Measurements from ENCODE around the gene NF1. TPM values are rescaled to one million over a fixed set of nuclear protein-coding genes. Genes with fewer than 3 reads are reported as not detected.
"Not testable (repeated sequence)": the region's sequence is repeated elsewhere in the genome, so short reads cannot be mapped to it uniquely, and the experiment has no call there.

NF1 gene
- total RNA-seq, 3 donors from 2014 or later, result 61.6 to 129 (median 97.7) TPM

DNA sequence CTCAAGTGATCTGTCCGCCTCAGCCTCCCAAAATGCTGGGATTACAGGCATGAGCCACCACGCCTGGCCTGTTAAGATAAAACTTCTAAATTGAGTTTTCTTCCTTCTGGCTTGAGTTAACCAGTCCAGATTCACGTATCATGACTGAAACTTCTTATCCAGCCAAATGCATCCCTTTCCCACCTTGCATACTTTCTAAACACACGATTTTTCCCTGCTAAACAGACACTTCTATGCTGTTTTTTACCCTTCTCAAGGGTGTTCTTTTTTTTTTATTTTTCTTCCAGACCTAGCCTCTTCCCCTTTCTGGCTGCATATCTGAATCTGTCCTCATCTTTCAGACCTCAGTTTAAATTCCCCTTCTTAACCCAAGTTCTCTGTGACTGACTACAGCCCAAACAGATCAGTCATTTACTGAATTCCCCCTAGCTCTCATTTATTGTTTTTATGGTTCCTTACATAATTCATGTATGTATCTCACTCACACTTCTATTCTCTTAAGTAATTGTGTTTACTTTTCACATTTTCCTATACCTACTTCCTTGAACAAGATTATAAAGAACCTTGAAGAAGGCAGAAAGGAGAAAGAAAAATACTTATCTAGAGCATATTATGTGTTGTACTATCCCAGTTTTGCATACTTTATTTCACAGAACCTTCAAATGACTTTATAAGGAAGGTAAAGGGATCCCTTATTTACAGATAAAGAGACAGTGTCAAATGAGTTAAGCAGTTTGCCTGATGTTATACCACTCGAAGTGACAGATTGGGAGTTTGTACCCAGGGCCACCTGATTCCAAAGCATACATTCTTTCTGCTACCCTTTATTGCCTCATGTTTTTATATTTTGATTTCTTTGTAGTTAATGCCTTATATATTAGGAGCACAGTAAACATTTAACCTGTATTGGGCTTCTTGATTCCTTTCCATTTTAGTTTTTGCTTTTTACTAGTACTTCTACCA lies 213.9 kb downstream of the NF1 start:
- Histone ChIP-seq H3K27me3 (no peaks in the 10 kb centered on the region), H3K9me3 (no peaks in the 10 kb centered on the region), H3K36me3 (no peaks in the 10 kb centered on the region), H3K27ac (no peak overlapping the region), H3K4me1 (no peaks in the 10 kb centered on the region), H3K4me3 (no peak overlapping the region)
- TF ChIP-seq, protein P1, sequence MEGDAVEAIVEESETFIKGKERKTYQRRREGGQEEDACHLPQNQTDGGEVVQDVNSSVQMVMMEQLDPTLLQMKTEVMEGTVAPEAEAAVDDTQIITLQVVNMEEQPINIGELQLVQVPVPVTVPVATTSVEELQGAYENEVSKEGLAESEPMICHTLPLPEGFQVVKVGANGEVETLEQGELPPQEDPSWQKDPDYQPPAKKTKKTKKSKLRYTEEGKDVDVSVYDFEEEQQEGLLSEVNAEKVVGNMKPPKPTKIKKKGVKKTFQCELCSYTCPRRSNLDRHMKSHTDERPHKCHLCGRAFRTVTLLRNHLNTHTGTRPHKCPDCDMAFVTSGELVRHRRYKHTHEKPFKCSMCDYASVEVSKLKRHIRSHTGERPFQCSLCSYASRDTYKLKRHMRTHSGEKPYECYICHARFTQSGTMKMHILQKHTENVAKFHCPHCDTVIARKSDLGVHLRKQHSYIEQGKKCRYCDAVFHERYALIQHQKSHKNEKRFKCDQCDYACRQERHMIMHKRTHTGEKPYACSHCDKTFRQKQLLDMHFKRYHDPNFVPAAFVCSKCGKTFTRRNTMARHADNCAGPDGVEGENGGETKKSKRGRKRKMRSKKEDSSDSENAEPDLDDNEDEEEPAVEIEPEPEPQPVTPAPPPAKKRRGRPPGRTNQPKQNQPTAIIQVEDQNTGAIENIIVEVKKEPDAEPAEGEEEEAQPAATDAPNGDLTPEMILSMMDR (IDR thresholded peaks at IDR 0.05), result no peak
- TF ChIP-seq POLR2A (IDR thresholded peaks at IDR 0.05) (no peak), POLR2AphosphoS5 (IDR thresholded peaks at IDR 0.05) (no peak)
- intact Hi-C loops (cut with DNase I; ENCODE audit: low total_unique reads), result no loop called here
- no peak for DNase-seq (ENCODE audit: low spot score in 2 of 2)

DNA sequence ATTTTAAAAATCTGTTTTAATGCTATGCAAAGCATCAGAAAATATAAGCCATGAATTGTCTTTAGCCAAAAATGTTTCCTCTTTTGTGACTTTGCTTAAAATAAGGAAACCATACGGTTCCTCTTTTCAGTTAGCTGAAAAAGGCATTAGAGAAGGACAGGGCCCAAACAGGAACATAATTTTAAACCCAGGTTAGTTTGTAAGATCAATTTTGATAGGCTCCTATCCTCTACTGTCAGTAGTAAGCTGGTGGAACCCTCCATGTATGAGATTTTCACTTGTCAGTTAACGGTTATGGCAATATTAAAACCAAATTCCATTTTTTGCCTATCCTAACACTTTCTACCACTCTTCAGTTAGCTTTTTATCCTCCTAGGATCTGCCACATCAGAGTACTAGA lies 214.8 kb downstream of the NF1 start:
- intact Hi-C loops (cut with DNase I; ENCODE audit: low total_unique reads), result no loop called here
- H3K4me1 ChIP-seq, result no peaks in the 10 kb centered on the region
- H3K9me3 ChIP-seq, result no peaks in the 10 kb centered on the region
- H3K36me3 ChIP-seq, result no peaks in the 10 kb centered on the region
- H3K27ac ChIP-seq, result no peak overlapping the region
- H3K27me3 ChIP-seq, result no peaks in the 10 kb centered on the region
- TF ChIP-seq POLR2AphosphoS5 (IDR thresholded peaks at IDR 0.05), result no peak
- TF ChIP-seq POLR2A (IDR thresholded peaks at IDR 0.05), result no peak
- TF ChIP-seq, protein P1 (IDR thresholded peaks at IDR 0.05), result no peak
- H3K4me3 ChIP-seq, result no peak overlapping the region
- DNase-seq (ENCODE audit: low spot score in 2 of 2), result no peak

DNA sequence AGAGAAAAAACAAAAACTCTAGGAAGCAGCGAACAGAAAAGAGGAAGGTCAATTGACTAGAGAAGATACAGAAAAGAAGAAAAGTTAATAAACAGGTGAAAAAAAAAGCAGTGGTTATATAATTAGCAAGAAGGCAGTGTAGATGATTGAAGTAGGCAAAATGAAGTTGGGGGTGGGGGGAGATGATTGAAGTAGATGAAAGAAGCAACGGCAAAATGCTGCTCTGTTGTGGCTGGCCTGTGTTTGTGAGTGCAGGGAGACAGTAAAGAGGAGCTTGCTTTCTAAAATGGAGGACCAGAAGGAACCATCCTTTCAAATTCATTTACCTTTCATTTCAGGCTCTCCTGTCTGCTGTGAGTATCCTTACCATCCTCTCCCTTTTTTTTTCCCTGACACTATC lies 215.5 kb downstream of the NF1 start:
- no peak for DNase-seq (ENCODE audit: low spot score in 2 of 2)
- Histone ChIP-seq H3K27ac (no peak overlapping the region), H3K9me3 (no peaks in the 10 kb centered on the region), H3K36me3 (no peaks in the 10 kb centered on the region), H3K4me3 (no peak overlapping the region), H3K4me1 (no peaks in the 10 kb centered on the region), H3K27me3 (no peaks in the 10 kb centered on the region)
- intact Hi-C loops (cut with DNase I; ENCODE audit: low total_unique reads), result no loop called here
- TF ChIP-seq POLR2AphosphoS5 (IDR thresholded peaks at IDR 0.05), result no peak
- TF ChIP-seq, protein P1 (IDR thresholded peaks at IDR 0.05), result no peak
- TF ChIP-seq POLR2A (IDR thresholded peaks at IDR 0.05), result no peak

DNA sequence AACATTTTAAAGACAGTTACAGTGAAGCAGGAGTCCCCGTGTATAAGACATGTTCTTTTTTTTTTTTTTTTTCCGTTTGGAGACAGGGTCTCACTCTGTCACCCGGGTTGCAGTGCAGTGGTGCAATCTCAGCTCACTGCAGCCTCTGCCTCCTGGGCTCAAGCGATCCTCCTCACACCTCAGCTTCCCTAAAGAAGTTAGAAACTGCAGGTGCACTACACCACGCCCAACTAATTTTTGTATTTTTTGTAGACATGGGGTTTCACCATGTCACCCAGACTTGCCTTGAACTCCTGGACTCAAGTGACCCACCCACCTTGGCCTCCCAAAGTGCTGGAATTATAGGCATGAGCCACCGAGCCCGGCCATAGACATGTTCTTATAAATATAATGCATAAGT lies 216.1 kb downstream of the NF1 start:
- Histone ChIP-seq H3K27ac (no peak overlapping the region), H3K4me1 (no peaks in the 10 kb centered on the region), H3K9me3 (no peaks in the 10 kb centered on the region), H3K27me3 (no peaks in the 10 kb centered on the region), H3K36me3 (no peaks in the 10 kb centered on the region), H3K4me3 (peak overlapping the region in 1 of 3 donors; percentile 31)
- intact Hi-C loops (cut with DNase I; ENCODE audit: low total_unique reads), result no loop called here
- DNase-seq (ENCODE audit: low spot score in 2 of 2), result no peak
- TF ChIP-seq POLR2AphosphoS5 (IDR thresholded peaks at IDR 0.05) (no peak), POLR2A (IDR thresholded peaks at IDR 0.05) (no peak)
- TF ChIP-seq, protein P1 (IDR thresholded peaks at IDR 0.05), result no peak

DNA sequence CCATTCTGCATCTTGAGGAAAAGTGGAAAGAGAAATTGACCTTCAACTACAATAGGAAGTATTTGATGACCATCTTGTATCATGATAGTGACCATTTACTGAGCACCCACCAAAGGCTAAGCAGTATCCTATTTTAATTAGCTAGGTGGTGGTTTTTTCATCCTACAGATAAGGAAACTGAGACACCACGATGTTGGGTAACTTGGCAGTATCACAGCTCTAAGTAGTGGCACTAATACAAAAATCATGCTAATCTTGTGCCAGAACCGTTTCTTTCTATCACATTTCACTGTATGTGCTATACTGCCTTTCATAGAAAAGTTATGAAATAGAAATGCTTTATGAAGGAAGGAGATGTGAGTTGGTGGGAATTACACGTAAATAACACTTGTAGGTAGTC lies 216.7 kb downstream of the NF1 start:
- H3K27ac ChIP-seq, result no peak overlapping the region
- DNase-seq (ENCODE audit: low spot score in 2 of 2), result no peak
- TF ChIP-seq POLR2AphosphoS5 (IDR thresholded peaks at IDR 0.05), result no peak
- no peaks in the 10 kb centered on the region for H3K27me3 ChIP-seq
- no peaks in the 10 kb centered on the region for H3K4me1 ChIP-seq
- no peaks in the 10 kb centered on the region for H3K36me3 ChIP-seq
- peak overlapping the region in 2 of 3 donors; percentile 4 to 31 for H3K4me3 ChIP-seq
- H3K9me3 ChIP-seq, result no peaks in the 10 kb centered on the region
- intact Hi-C loops (cut with DNase I; ENCODE audit: low total_unique reads), result no loop called here

DNA sequence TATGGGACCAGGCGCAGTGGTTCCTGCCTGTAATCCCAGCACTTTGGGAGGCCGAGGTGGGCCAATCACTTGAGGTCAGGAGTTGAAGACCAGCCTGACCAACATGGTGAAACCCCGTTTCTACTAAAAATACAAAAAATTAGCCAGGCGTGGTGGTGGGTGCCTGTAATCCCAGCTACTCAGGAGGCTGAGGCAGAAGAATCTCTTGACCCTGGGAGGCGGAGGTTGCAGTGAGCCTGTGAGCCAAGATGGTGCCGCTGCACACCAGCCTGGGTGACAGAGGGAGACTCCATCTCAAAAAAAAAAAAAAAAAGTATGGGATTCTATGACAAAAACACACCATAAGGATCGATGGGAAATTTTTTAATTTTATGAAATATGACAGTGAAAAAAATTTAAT lies 217.4 kb downstream of the NF1 start:
- H3K4me1 ChIP-seq; intact Hi-C loops (cut with DNase I; ENCODE audit: low total_unique reads); H3K27ac ChIP-seq; H3K9me3 ChIP-seq; H3K27me3 ChIP-seq; DNase-seq (ENCODE audit: low spot score in 2 of 2); H3K36me3 ChIP-seq: not testable (repeated sequence)
- peak overlapping the region in 2 of 3 donors; percentile 13 to 31 for H3K4me3 ChIP-seq
